OCI-M2 (cell line): Measurements from ENCODE around the gene STOML1.

Experiments used
- DNase-seq: peaks from one replicate; lab custom pipeline; 2025; ENCODE audit not compliant: unreplicated experiment; lab: John Stamatoyannopoulos, UW

STOML1 gene

DNA sequence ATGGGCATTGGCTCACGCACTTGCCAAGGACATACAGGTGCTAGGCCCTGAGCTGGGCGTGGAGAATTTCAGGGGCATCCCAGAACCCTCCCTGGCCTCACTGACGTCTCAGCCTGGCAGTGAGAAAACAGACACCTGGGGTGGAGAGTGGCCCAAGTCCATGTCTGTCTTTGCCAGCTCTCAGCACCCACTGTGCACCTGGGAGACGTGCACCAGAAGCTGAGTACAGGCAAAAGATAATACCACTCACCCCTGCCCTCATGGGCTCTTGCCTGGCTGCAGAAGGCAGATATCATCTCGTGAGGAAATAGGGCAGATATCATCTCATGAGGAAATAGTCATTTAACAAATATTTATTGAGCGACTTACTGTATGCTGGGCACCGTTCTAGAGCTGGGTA, 57.8 kb downstream of the STOML1 start:
- no peak for DNase-seq

DNA sequence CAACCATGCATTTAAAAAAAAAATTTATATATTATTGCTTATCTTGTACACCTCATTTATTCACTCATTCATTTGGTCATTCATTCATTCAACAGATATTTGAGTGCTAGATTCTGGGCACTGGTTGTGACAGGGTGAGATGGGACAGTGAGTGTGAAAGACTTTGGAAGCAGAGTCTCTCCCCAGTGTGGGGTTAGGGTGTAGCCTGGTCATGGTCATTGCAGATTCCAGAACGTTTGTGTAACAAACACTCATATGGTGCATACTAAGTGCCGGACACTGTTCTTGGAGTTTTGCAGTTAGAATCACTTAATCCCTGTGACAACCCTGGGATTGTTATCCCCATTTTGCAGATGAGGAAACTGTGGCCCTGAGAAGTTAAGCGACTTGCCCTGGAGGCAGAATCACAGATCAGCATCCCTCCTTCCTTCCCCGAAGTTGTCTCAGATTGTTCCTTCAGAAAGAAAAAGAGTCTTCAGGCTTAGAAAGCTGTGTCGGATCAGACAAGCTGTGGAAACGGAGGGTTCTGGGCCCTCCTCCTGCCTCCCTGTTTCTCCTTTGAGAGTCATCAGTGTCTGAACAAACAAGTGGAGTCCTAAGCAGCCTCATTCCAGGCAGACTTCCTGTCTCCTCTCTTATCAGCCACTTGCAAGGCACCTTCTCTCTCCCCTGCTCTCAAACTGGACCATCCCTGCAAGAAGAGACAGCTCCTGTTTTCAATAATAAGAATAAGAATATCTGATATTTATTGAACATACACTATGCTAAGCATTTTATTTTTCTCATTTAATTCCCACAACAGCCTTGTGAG, 59.5 kb downstream of the STOML1 start:
- no peak for DNase-seq

DNA sequence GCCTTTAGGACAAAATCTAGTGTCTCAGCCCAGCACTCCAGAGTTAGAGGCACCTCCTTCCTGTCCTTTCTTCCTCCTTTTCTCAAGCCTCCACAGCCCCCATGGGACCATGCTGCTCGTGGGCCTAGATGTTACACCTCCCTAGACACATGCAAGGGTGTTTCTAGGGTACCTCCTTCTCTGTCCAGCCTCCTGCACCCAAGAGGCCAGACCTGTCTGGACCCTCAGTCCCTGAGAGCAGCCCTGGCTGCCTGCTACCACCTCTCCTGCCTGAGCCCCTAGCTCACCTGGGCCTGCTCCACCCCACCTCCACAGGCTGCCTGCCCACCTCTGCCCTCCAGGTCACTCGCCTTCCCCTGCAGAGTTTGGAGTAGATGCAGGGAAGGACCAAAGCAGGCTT, 60.7 kb downstream of the STOML1 start:
- no peak for DNase-seq

DNA sequence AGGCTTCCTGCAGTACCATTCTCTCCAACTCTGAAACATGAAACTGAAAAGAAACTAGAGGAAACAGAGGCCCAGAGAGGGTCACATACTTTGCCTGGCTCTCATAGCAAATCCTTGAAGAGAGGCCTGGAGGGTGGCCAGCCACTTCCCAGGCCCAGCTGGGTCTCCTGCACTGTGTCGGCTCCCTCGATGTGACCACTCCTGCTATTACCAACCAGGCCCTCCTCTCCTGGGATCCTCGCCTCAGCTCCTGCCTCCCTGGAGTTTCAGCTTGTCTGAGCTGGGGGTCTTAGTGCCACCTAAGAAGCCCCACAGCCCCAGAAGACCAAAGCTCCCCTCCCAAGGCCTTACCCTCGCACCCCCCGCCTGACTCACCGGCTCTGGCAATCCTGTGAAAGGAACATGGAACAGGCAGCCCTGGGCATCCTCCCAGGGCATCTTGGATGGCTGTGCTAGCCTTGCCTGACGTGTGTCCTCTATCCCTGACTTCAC, 61.3 kb downstream of the STOML1 start:
- no peak for DNase-seq

DNA sequence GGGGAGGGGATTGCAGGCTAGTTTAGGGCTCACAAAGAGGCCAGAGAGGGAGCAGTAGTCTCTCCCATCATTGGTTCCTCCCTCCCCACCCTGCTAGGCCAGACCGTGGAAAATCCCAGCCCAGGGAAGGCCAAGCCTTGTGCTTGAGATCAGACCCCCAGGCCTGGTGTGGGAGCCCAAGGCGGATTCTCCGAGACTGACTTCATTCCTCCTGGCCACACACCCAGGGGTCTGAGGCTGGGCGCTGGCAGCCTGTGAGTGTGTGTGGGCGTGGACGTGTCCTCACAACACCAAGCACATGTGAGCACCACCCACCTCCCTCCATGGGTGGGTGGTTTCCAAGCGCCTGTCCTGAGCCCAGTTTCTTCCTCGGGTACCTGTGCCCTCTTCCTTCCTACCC, 61.7 kb downstream of the STOML1 start:
- DNase-seq = no peak

DNA sequence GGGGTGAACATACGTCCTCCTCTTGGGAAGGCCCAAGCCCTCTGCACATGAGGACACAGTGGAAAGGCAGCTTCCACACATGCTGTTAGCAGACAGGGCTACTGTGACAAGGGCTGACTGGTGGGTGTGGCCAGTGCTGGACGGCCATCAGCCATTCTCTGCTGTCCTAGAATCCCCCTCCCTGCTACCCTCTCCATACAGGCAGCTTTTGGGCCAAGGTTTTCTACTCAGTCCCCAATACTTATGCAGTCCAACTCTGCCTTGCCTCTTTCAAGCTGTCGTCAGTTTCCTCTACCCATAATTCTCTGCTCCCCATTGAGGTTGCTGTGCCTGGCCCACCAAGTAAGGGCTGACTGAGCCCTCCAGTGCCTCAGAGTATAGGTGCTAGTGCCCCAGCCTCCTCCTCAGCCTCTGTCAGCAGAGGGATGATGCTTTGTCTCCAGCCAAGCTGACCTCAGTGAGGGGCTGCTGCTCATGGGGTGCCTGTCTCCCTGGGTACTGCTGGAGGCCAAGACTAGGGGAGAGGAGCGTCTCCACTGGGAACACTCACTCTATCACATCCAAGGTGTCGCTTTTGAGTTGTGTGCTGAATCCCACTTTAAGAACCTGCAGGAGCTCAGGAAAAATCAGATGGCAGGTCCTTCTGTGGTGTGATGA, 63.0 kb downstream of the STOML1 start:
- DNase-seq = no peak
